Brain microvascular endothelial cell (primary cell): ENCODE data around the gene VSIG4.

Experiments
- DNase-seq: peaks from one replicate; pipeline ENCODE4 v3.0.0-alpha.2; 2020
- H3K27ac ChIP-seq: fragments of 250-450 bp; sonication (Bioruptor Pico); 2 replicates; pipeline ENCODE4 v1.5.1; 2020; ENCODE audit warnings: mild to moderate bottlenecking, moderate library complexity
- H3K27me3 ChIP-seq: fragments of 250-450 bp; sonication (Bioruptor Pico); replicated peaks from 2 replicates; pipeline ENCODE4 v1.5.1; 2020; ENCODE audit warnings: mild to moderate bottlenecking
- H3K36me3 ChIP-seq: fragments of 250-450 bp; sonication (Bioruptor Pico); replicated peaks from 2 replicates; pipeline ENCODE4 v1.5.1; 2020; ENCODE audit warnings: mild to moderate bottlenecking
- H3K4me3 ChIP-seq: 2 replicates; pipeline ENCODE4 v1.5.1; 2011; ENCODE audit warnings: low read depth, mild to moderate bottlenecking, control low read depth, low read length, moderate library complexity
- CTCF ChIP-seq: IDR thresholded peaks from 2 replicates; pipeline ENCODE4 v1.5.1; 2011; ENCODE audit warnings: low read depth, mild to moderate bottlenecking, moderate library complexity, low read length, control low read depth, inconsistent platforms; ENCODE audit errors: missing control alignments
- in situ Hi-C: cut with HindIII; loops from 2 replicates; pipeline ENCODE4 v1.10.0; 2017; ENCODE audit warnings: low sequenced_read_pairs, low pct_ligation_motif_present

The VSIG4 gene

DNA sequence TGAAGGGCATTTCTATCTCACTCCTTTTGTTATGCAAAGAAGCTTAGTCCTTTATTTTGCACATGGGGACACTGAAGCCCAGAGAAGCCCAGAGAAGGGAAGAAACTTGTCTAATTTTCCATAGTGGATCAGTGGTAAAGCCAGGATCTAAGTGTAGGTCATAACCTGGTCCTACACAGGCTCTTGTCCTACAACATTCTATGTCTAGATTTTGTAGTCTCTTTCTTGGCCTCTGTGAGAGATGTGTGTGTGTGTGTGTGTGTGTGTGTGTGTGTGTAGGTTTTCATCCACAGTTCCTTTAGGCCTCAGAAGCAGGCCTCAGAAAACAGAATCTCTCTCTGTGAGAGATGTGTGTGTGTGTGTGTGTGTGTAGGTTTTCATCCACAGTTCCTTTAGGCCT, 38.3 kb downstream of the VSIG4 start:
- Histone ChIP-seq H3K4me3 (no peak overlapping the region), H3K27ac (no peak overlapping the region), H3K36me3 (no peaks in the 10 kb centered on the region), H3K27me3 (no peaks in the 10 kb centered on the region)
- in situ Hi-C loops = no loop called here
- DNase-seq = no peak
- no peak for TF ChIP-seq CTCF

- no peak for TF ChIP-seq CTCF
- Histone ChIP-seq H3K4me3 (no peak overlapping the region), H3K27ac (no peak overlapping the region), H3K36me3 (no peaks in the 10 kb centered on the region), H3K27me3 (no peaks in the 10 kb centered on the region)
- DNase-seq = no peak
- in situ Hi-C loops = no loop called here
These were observed 39.1 kb downstream of the VSIG4 start for GRCh38 chrX:66000628-66001272.

DNA sequence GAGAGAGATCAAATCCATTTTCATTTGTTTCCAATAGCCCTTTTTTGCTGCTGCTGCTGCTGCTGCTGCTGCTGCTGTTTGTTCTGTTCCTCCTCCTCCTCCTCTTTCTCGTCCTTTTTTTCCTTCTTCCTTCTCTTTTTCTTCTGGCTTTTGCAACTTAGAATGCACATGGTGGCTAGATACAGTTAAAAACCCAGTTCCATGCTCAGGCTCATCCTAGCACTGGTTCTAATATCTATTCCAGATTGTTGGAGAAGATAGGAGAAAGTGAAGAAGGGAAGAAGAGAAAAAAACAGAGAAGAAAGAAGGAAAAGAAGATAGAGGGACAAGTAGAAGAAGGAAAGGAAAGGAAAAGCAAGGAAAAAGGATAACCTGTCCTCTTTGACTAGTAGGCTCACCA, 39.7 kb downstream of the VSIG4 start:
- no peak for TF ChIP-seq CTCF
- Histone ChIP-seq H3K27ac (no peak overlapping the region), H3K27me3 (no peaks in the 10 kb centered on the region), H3K4me3 (no peak overlapping the region), H3K36me3 (no peaks in the 10 kb centered on the region)
- DNase-seq = no peak
- in situ Hi-C loops = no loop called here

DNA sequence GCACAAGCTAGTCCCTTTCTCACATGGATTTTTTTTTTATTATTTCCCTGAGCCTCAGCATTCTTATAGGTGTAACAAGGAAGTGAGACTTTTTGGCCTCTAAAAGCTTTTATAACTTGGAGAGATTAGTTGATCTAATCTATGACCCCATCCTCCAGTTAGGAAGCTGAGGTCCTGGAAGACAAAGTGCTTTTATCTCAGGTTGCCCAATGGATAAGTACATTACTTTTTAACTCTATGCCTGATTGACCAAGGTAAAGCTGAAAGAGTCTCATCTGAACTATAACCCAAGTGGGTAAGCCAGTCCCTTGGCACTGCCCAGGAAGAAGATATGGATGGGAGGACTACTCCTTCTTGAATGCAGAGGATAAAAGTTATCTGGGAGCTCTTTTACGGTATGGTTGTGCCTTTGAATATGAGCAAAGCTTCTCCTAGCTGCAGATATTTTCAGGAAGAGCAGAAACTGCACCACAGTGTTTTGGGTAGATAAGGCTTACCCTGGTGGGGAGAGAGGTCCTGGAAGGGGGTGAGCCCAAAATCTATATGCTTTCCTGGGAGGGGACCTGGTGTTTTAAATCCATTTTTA, 40.2 kb downstream of the VSIG4 start:
- Histone ChIP-seq H3K4me3 (no peak overlapping the region), H3K27me3 (no peaks in the 10 kb centered on the region), H3K36me3 (no peaks in the 10 kb centered on the region), H3K27ac (no peak overlapping the region)
- TF ChIP-seq CTCF = no peak
- no peak for DNase-seq
- in situ Hi-C loops = no loop called here

- TF ChIP-seq CTCF = no peak
- Histone ChIP-seq H3K27ac (no peak overlapping the region), H3K4me3 (no peak overlapping the region), H3K27me3 (no peaks in the 10 kb centered on the region), H3K36me3 (no peaks in the 10 kb centered on the region)
- in situ Hi-C loops = no loop called here
- no peak for DNase-seq
These were observed 40.8 kb downstream of the VSIG4 start for GRCh38 chrX:65999029-65999562.
